ENCODE data around the gene MCAM. TPM values are rescaled to one million over a fixed set of nuclear protein-coding genes. Genes with fewer than 3 reads are reported as not detected.

The MCAM gene
- total RNA-seq, 1 experiment from 2014 or later, result 38.8 TPM

GRCh38 chr11:119277660-119278059, 39.3 kb downstream of the MCAM start:
- no peaks in the 10 kb centered on the region for H3K9me2 ChIP-seq (ENCODE audit: insufficient read depth)
- no peak overlapping the region for H3K27ac ChIP-seq
- H3K9me3 ChIP-seq (ENCODE audit: insufficient read depth, low read depth), result no peaks in the 10 kb centered on the region
- intact Hi-C loops (cut with micrococcal nuclease; ENCODE audit: unreplicated experiment), result no loop called here
- no TSS peak for BruUV-seq (replicated peaks)
- POLR2A ChIA-PET (ENCODE audit: unreplicated experiment), result no interaction called here
- peaks cover 18% of the 10 kb centered on the region; the same call in 1 of the 2 replicates for H3F3A ChIP-seq (ENCODE audit: insufficient read depth, low read depth)
- CTCF ChIA-PET, result no interaction called here
- no peaks in the 10 kb centered on the region for H3K27me3 ChIP-seq (ENCODE audit: insufficient read depth, low read depth)
- TF ChIP-seq CTCF (conservative IDR thresholded peaks at IDR 0.05), result no peak
- no peak for TF ChIP-seq EZH2 (IDR thresholded peaks at IDR 0.05; ENCODE audit: low read depth)
- H2AFZ ChIP-seq, result no peak overlapping the region
- H3K36me3 ChIP-seq (ENCODE audit: low read depth), result peaks cover 19% of the 10 kb centered on the region; the same call in 1 of the 2 replicates
- no peak overlapping the region for H3K4me2 ChIP-seq
- H4K20me1 ChIP-seq (ENCODE audit: insufficient read depth), result 0 out of 2 replicates have a peak, but pooled peaks cover 3% of the 10 kb centered on the region
- H3K79me2 ChIP-seq (ENCODE audit: low read depth), result no peaks in the 10 kb centered on the region
- no peak overlapping the region for H3K4me3 ChIP-seq
- H3K4me1 ChIP-seq (replicated peaks; ENCODE audit: insufficient read depth), result no peaks in the 10 kb centered on the region
- DNase-seq, result no peak

- ChIA-PET POLR2A (ENCODE audit: unreplicated experiment) (interaction anchor here (0.7 kb wide), 1 partner anchor 153 kb away, joined by 3 read pairs; the partner anchor contains the start of gene HINFP), CTCF (interaction anchor here (0.6 kb wide), 1 partner anchor 223 kb away, joined by 5 read pairs; no protein-coding TSS in a partner anchor)
- Histone ChIP-seq H3K27me3 (ENCODE audit: insufficient read depth, low read depth) (no peaks in the 10 kb centered on the region), H3K4me1 (replicated peaks; ENCODE audit: insufficient read depth) (no peaks in the 10 kb centered on the region), H3K36me3 (ENCODE audit: low read depth) (peaks cover 17% of the 10 kb centered on the region; the same call in 1 of the 2 replicates), H4K20me1 (ENCODE audit: insufficient read depth) (peaks cover 3% of the 10 kb centered on the region; the same call in 1 of the 2 replicates), H3K79me2 (ENCODE audit: low read depth) (no peaks in the 10 kb centered on the region; the same call in 1 of the 2 replicates), H3K9me3 (ENCODE audit: insufficient read depth, low read depth) (no peaks in the 10 kb centered on the region), H3K4me2 (no peak overlapping the region), H3K9me2 (ENCODE audit: insufficient read depth) (no peaks in the 10 kb centered on the region), H3K27ac (no peak overlapping the region), H2AFZ (no peak overlapping the region), H3K4me3 (no peak overlapping the region), H3F3A (ENCODE audit: insufficient read depth, low read depth) (peaks cover 18% of the 10 kb centered on the region)
- intact Hi-C loops (cut with micrococcal nuclease; ENCODE audit: unreplicated experiment), result no loop called here
- no TSS peak for BruUV-seq (replicated peaks)
- TF ChIP-seq EZH2 (IDR thresholded peaks at IDR 0.05; ENCODE audit: low read depth) (no peak), CTCF (conservative IDR thresholded peaks at IDR 0.05) (no peak)
- no peak for DNase-seq
Observed at GRCh38 chr11:119273721-119274120, 43.2 kb downstream of the MCAM start.

GRCh38 chr11:119267645-119268044, 49.3 kb downstream of the MCAM start:
- Histone ChIP-seq H2AFZ (no peak overlapping the region), H3K9me2 (ENCODE audit: insufficient read depth) (no peaks in the 10 kb centered on the region), H3K27ac (no peak overlapping the region), H3K27me3 (ENCODE audit: insufficient read depth, low read depth) (no peaks in the 10 kb centered on the region), H3K4me3 (no peak overlapping the region), H3K79me2 (ENCODE audit: low read depth) (peaks cover 32% of the 10 kb centered on the region), H4K20me1 (ENCODE audit: insufficient read depth) (peaks cover 12% of the 10 kb centered on the region), H3K9me3 (ENCODE audit: insufficient read depth, low read depth) (no peaks in the 10 kb centered on the region), H3K4me2 (no peak overlapping the region), H3K4me1 (replicated peaks; ENCODE audit: insufficient read depth) (no peaks in the 10 kb centered on the region), H3F3A (ENCODE audit: insufficient read depth, low read depth) (peaks cover 25% of the 10 kb centered on the region), H3K36me3 (ENCODE audit: low read depth) (no peaks in the 10 kb centered on the region)
- TF ChIP-seq CTCF (conservative IDR thresholded peaks at IDR 0.05) (no peak), EZH2 (IDR thresholded peaks at IDR 0.05; ENCODE audit: low read depth) (no peak)
- CTCF ChIA-PET, result no interaction called here
- no peak for DNase-seq
- BruUV-seq (replicated peaks), result no TSS peak
- POLR2A ChIA-PET (ENCODE audit: unreplicated experiment), result no interaction called here
- intact Hi-C loops (cut with micrococcal nuclease; ENCODE audit: unreplicated experiment), result no loop called here

Measured in PC-9 (cell line).